HCT116 (cell line): ENCODE measurements around the gene PTGS1. TPM values are rescaled to one million over a fixed set of nuclear protein-coding genes. Genes with fewer than 3 reads are reported as not detected.

Experiments used
- ATAC-seq: fragments of 200-7000 bp; cut with Tn5 transposase; 2 replicates; pipeline ENCODE4 v1.9.1; 2020; ENCODE audit warnings: mild to moderate bottlenecking, moderate library complexity
- BruUV-seq: library from RNA; stranded (reverse); fragments of 400-500 nt; replicated peaks from 2 replicates; lab custom pipeline; 2021; lab: Mats Ljungman, UMichigan
- CTCF ChIA-PET: fragments of 300-600 bp; sonication (Branson Sonifier 250); formaldehyde crosslinking; loops from one replicate; lab custom pipeline; 2021; ENCODE audit warnings: antibody characterized with exemption; lab: Charles Lee
- POLR2A ChIA-PET: fragments of 300-600, 350-600 bp; sonication (Branson Sonifier 250); formaldehyde crosslinking; loops from one replicate; lab custom pipeline; 2021; ENCODE audit warnings: antibody characterized with exemption; lab: Charles Lee
- RAD21 ChIA-PET, 2 experiments: fragments of 300-600 bp; sonication (Branson Sonifier 250); formaldehyde crosslinking; loops; one replicate each; lab custom pipeline; 2023; ENCODE audit warnings: low total read pairs in 2 of 2; ENCODE audit not compliant: uncharacterized antibody in 2 of 2, unreplicated experiment in 2 of 2, low non-redundant PET in 1 of 2; lab: Charles Lee
- DNase-seq: peaks from one replicate; pipeline ENCODE4 v3.0.0-alpha.2; 2010; ENCODE audit warnings: low read depth, low spot score
- H2AFZ ChIP-seq: fragments of 200-600 bp; shearing (Covaris generic), sonication (generic); 2 replicates; pipeline ENCODE4 v1.6.1; 2017; ENCODE audit warnings: low read depth, mixed run types, mixed read lengths, antibody characterized with exemption, low read length; ENCODE audit not compliant: poor library complexity, severe bottlenecking
- H3K27ac ChIP-seq: 2 replicates; pipeline ENCODE4 v1.5.1; 2012; ENCODE audit warnings: low read depth, low read length
- H3K27me3 ChIP-seq: fragments of 200-600 bp; sonication (generic); 2 replicates; pipeline ENCODE4 v1.6.1; 2016; ENCODE audit warnings: mixed run types, low read length, mixed read lengths; ENCODE audit not compliant: insufficient read depth
- H3K36me3 ChIP-seq, 2 experiments: fragments of 200-500 bp in 1 of 2; fragments of 200-600 bp in 1 of 2; sonication (Bioruptor generic) in 1 of 2; sonication (generic) in 1 of 2; 2 replicates each; pipeline versions ENCODE4 v1.5.1 to v1.6.1; 2014 to 2016; ENCODE audit warnings: low read length in 2 of 2, inconsistent platforms in 1 of 2, mixed read lengths in 1 of 2, mixed run types in 1 of 2; ENCODE audit not compliant: insufficient read depth in 2 of 2, control insufficient read depth in 1 of 2
- H3K4me1 ChIP-seq, 2 experiments: fragments of 200-600 bp in 1 of 2; sonication (generic) in 1 of 2; 2 replicates each; pipeline versions ENCODE4 v1.5.1 to v1.6.1; 2012 to 2017; ENCODE audit warnings: low read length in 2 of 2, inconsistent platforms in 1 of 2, mild to moderate bottlenecking in 1 of 2, mixed read lengths in 1 of 2, mixed run types in 1 of 2, moderate library complexity in 1 of 2; ENCODE audit not compliant: insufficient read depth in 2 of 2, control insufficient read depth in 1 of 2
- H3K4me2 ChIP-seq: fragments of 200-600 bp; sonication (generic); 2 replicates; pipeline ENCODE4 v1.6.1; 2017; ENCODE audit warnings: mixed run types, low read length, mixed read lengths
- H3K4me3 ChIP-seq, 2 experiments: fragments of 200-600 bp in 1 of 2; sonication (generic) in 1 of 2; replicated peaks in 1 of 2; 2 replicates each; pipeline ENCODE4 v1.5.1; 2011 to 2016; ENCODE audit warnings: low read length in 2 of 2, control low read depth in 1 of 2, low read depth in 1 of 2, mild to moderate bottlenecking in 1 of 2, mixed read lengths in 1 of 2, mixed run types in 1 of 2
- H3K79me2 ChIP-seq: fragments of 200-600 bp; sonication (generic); 2 replicates; pipeline ENCODE4 v1.6.1; 2017; ENCODE audit warnings: mild to moderate bottlenecking, mixed run types, low read length, moderate library complexity, mixed read lengths; ENCODE audit not compliant: insufficient read depth
- H3K9ac ChIP-seq: fragments of 200-600 bp; sonication (generic); 2 replicates; pipeline ENCODE4 v1.6.1; 2016; ENCODE audit warnings: low read length, mixed read lengths
- H3K9me2 ChIP-seq: fragments of 200-600 bp; sonication (generic), shearing (Covaris generic); 2 replicates; pipeline ENCODE4 v1.6.1; 2017; ENCODE audit warnings: mixed run types, mild to moderate bottlenecking, moderate library complexity; ENCODE audit not compliant: insufficient read depth
- H3K9me3 ChIP-seq, 2 experiments: fragments of 200-500 bp in 1 of 2; fragments of 200-600 bp in 1 of 2; sonication (Bioruptor generic) in 1 of 2; sonication (generic) in 1 of 2; 2 replicates each; pipeline ENCODE4 v1.6.1; 2014 to 2017; ENCODE audit warnings: low read length in 2 of 2, mixed read lengths in 2 of 2, inconsistent platforms in 1 of 2, low read depth in 1 of 2, mild to moderate bottlenecking in 1 of 2, mixed run types in 1 of 2, moderate library complexity in 1 of 2; ENCODE audit not compliant: control insufficient read depth in 1 of 2, insufficient read depth in 1 of 2
- H4K20me1 ChIP-seq: fragments of 200-600 bp; sonication (generic), shearing (Covaris generic); 2 replicates; pipeline ENCODE4 v1.6.1; 2017; ENCODE audit warnings: mixed run types, mild to moderate bottlenecking, moderate library complexity; ENCODE audit not compliant: insufficient read depth
- CBX3 ChIP-seq: IDR thresholded peaks from 2 replicates; pipeline ENCODE4 v1.6.1; 2012; ENCODE audit warnings: low read depth
- CEBPB ChIP-seq: IDR thresholded peaks from 2 replicates; pipeline ENCODE4 v1.6.1; 2012; ENCODE audit warnings: low read depth
- ELF1 ChIP-seq: IDR thresholded peaks from 2 replicates; pipeline ENCODE4 v1.6.1; 2012; ENCODE audit warnings: low read depth, borderline replicate concordance
- JUND ChIP-seq: IDR thresholded peaks from 2 replicates; pipeline ENCODE4 v1.6.1; 2012
- POLR2A ChIP-seq: IDR thresholded peaks from 2 replicates; pipeline ENCODE4 v1.7.0; 2011; ENCODE audit warnings: borderline replicate concordance; ENCODE audit not compliant: insufficient read depth, insufficient read length; ENCODE audit errors: extremely low read depth
- POLR2AphosphoS5 ChIP-seq: IDR thresholded peaks from 2 replicates; pipeline ENCODE4 v1.6.1; 2011; ENCODE audit warnings: mild to moderate bottlenecking, low read depth, low read length, moderate library complexity
- SIN3A ChIP-seq: IDR thresholded peaks from 2 replicates; pipeline ENCODE4 v1.6.1; 2012; ENCODE audit warnings: low read depth
- SP1 ChIP-seq: IDR thresholded peaks from 2 replicates; pipeline ENCODE4 v1.6.1; 2012; ENCODE audit warnings: low read depth
- SRF ChIP-seq: IDR thresholded peaks from 2 replicates; pipeline ENCODE4 v1.6.1; 2012; ENCODE audit warnings: low read depth
- YY1 ChIP-seq: IDR thresholded peaks from 2 replicates; pipeline ENCODE4 v1.6.1; 2011; ENCODE audit warnings: low read length, low read depth, moderate library complexity, mild to moderate bottlenecking; ENCODE audit not compliant: insufficient replicate concordance; ENCODE audit errors: extremely low read depth
- ZNF274 ChIP-seq: fragments of 200-500 bp; sonication (Bioruptor generic); IDR thresholded peaks from 2 replicates; pipeline ENCODE4 v1.6.1; 2014; ENCODE audit warnings: mild to moderate bottlenecking, low read depth, low read length, inconsistent platforms
- intact Hi-C: fragments of 100-400 bp; cut with micrococcal nuclease; formaldehyde crosslinking; loops from 2 replicates; pipeline ENCODE4 v1.10.0; 2022
- total RNA-seq: library from RNA; stranded (reverse); gene quantifications from one replicate; pipeline ENCODE4 v1.2.1, GENCODE V29; 2021; ENCODE audit not compliant: unreplicated experiment
- TF ChIP-seq, protein P1 (sequence below): IDR thresholded peaks from 2 replicates; pipeline ENCODE4 v1.6.1; 2012; ENCODE audit warnings: low read depth
- TF ChIP-seq, protein P2 (sequence below), 3 experiments: fragments of 200-600 bp in 1 of 3; sonication (generic) in 1 of 3; IDR thresholded peaks in 2 of 3; conservative IDR thresholded peaks in 1 of 3; 2 replicates each; pipeline ENCODE4 v1.5.1; 2012 to 2017; ENCODE audit warnings: low read depth in 2 of 3, low read length in 2 of 3, antibody characterized with exemption in 1 of 3, borderline replicate concordance in 1 of 3, control low read depth in 1 of 3, mild to moderate bottlenecking in 1 of 3, mixed read lengths in 1 of 3, mixed run types in 1 of 3, moderate library complexity in 1 of 3; ENCODE audit not compliant: insufficient read depth in 1 of 3
- TF ChIP-seq, protein P3 (sequence below): IDR thresholded peaks from 2 replicates; pipeline ENCODE4 v1.6.1; 2011; ENCODE audit warnings: mild to moderate bottlenecking, low read length, moderate library complexity; ENCODE audit not compliant: insufficient replicate concordance; ENCODE audit errors: extremely low read depth

Gene PTGS1
- total RNA-seq, 1 experiment from 2014 or later, result 3.5 TPM

DNA sequence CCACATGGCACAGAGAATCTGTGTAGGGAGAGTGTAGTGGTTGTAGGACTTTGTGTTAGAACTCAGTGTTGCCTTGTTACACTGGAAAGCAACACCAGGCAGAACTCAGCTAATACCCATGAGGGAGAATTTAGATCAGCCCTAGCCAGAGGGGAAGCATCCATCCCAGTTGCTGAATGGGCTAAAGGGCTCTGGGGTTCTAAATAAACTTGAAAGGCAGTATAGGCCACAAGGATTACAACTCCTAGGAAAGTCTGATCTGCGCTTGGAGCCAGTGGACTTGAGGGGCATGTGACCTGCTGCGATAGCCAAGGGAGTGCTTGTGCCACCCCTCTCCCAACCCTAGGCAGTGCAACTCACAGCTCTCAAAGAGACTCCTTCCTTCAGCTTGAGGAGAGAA, 26.9 kb downstream of the PTGS1 start (continued):
- TF ChIP-seq, protein P1, sequence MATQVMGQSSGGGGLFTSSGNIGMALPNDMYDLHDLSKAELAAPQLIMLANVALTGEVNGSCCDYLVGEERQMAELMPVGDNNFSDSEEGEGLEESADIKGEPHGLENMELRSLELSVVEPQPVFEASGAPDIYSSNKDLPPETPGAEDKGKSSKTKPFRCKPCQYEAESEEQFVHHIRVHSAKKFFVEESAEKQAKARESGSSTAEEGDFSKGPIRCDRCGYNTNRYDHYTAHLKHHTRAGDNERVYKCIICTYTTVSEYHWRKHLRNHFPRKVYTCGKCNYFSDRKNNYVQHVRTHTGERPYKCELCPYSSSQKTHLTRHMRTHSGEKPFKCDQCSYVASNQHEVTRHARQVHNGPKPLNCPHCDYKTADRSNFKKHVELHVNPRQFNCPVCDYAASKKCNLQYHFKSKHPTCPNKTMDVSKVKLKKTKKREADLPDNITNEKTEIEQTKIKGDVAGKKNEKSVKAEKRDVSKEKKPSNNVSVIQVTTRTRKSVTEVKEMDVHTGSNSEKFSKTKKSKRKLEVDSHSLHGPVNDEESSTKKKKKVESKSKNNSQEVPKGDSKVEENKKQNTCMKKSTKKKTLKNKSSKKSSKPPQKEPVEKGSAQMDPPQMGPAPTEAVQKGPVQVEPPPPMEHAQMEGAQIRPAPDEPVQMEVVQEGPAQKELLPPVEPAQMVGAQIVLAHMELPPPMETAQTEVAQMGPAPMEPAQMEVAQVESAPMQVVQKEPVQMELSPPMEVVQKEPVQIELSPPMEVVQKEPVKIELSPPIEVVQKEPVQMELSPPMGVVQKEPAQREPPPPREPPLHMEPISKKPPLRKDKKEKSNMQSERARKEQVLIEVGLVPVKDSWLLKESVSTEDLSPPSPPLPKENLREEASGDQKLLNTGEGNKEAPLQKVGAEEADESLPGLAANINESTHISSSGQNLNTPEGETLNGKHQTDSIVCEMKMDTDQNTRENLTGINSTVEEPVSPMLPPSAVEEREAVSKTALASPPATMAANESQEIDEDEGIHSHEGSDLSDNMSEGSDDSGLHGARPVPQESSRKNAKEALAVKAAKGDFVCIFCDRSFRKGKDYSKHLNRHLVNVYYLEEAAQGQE, result no peak
- TF ChIP-seq SRF (no peak), YY1 (no peak), ZNF274 (no peak), POLR2A (no peak), SIN3A (no peak), JUND (no peak), CEBPB (no peak)
- TF ChIP-seq, protein P2, sequence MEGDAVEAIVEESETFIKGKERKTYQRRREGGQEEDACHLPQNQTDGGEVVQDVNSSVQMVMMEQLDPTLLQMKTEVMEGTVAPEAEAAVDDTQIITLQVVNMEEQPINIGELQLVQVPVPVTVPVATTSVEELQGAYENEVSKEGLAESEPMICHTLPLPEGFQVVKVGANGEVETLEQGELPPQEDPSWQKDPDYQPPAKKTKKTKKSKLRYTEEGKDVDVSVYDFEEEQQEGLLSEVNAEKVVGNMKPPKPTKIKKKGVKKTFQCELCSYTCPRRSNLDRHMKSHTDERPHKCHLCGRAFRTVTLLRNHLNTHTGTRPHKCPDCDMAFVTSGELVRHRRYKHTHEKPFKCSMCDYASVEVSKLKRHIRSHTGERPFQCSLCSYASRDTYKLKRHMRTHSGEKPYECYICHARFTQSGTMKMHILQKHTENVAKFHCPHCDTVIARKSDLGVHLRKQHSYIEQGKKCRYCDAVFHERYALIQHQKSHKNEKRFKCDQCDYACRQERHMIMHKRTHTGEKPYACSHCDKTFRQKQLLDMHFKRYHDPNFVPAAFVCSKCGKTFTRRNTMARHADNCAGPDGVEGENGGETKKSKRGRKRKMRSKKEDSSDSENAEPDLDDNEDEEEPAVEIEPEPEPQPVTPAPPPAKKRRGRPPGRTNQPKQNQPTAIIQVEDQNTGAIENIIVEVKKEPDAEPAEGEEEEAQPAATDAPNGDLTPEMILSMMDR (IDR thresholded peaks at IDR 0.05 in 2 of 3, conservative IDR thresholded peaks at IDR 0.05 in 1 of 3; ENCODE audit: borderline replicate concordance in 1 of 3, insufficient read depth in 1 of 3, low read depth in 2 of 3, low read length in 2 of 3), result no peak

DNA sequence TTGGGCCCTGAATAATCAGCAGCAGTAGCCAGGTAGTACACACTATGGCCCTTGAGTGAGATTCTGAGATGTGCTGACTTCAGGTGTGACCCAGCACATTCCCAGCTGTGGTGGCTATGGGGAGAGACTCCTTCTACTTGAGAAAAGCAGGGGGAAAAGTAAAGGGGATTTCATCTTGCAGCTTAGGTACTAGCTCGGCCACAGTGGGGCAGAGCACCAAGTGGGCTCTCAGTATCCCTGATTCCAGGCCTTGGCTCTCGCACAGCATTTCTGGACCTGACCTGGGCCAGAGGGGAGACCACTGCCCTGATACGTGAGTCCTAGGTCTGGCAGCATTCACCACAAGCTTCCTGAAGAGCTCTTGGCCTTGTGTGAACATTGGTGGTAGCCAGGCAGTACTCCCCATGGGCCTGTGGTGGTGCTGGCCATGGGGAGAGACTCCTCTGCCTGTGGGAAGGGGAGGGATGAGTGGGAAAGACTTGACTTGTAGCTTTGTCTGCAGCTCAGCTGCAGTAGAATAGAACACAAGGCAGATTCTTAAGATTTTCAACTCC, 27.6 kb downstream of the PTGS1 start:
- Histone ChIP-seq H3K9ac (no peak overlapping the region), H3K27me3 (no peaks in the 10 kb centered on the region), H3K9me2 (no peaks in the 10 kb centered on the region), H3K4me2 (no peak overlapping the region), H3K4me1 (peaks cover 9 to 16% of the 10 kb centered on the region in 2 experiments), H3K9me3 (no peaks in the 10 kb centered on the region), H3K36me3 (no peaks in the 10 kb centered on the region), H3K27ac (no peak overlapping the region), H2AFZ (no peak overlapping the region), H3K79me2 (no peaks in the 10 kb centered on the region), H3K4me3 (no peak overlapping the region), H4K20me1 (no peaks in the 10 kb centered on the region)
- DNase-seq, result no peak
- BruUV-seq, result no TSS peak
- POLR2A ChIA-PET, result no interaction called here
- RAD21 ChIA-PET, result no interaction called here
- CTCF ChIA-PET, result no interaction called here
- ATAC-seq, result no peak
- intact Hi-C loops, result no loop called here
- TF ChIP-seq, protein P1, result no peak
- no peak for TF ChIP-seq SP1
- TF ChIP-seq ELF1, result no peak
- TF ChIP-seq POLR2AphosphoS5, result no peak
- no peak for TF ChIP-seq SIN3A
- TF ChIP-seq, protein P3, sequence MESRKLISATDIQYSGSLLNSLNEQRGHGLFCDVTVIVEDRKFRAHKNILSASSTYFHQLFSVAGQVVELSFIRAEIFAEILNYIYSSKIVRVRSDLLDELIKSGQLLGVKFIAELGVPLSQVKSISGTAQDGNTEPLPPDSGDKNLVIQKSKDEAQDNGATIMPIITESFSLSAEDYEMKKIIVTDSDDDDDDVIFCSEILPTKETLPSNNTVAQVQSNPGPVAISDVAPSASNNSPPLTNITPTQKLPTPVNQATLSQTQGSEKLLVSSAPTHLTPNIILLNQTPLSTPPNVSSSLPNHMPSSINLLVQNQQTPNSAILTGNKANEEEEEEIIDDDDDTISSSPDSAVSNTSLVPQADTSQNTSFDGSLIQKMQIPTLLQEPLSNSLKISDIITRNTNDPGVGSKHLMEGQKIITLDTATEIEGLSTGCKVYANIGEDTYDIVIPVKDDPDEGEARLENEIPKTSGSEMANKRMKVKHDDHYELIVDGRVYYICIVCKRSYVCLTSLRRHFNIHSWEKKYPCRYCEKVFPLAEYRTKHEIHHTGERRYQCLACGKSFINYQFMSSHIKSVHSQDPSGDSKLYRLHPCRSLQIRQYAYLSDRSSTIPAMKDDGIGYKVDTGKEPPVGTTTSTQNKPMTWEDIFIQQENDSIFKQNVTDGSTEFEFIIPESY, result no peak
- no peak for TF ChIP-seq CBX3
